GM12878 (cell line): ENCODE results near the gene NTSR1. TPM values are rescaled to one million over a fixed set of nuclear protein-coding genes. Genes with fewer than 3 reads are reported as not detected.

Experiments used
- ATAC-seq: fragments of 200-7000 bp; cut with Tn5 transposase; 3 replicates; pipeline ENCODE4 v1.9.1; 2020; ENCODE audit warnings: mild to moderate bottlenecking, moderate library complexity
- BruUV-seq: library from RNA; stranded (reverse); fragments of 400-500 nt; replicated peaks from 2 replicates; lab custom pipeline; 2021; lab: Mats Ljungman, UMichigan
- CTCF ChIA-PET: fragments of 300-600 bp; sonication (Branson Sonifier 250); formaldehyde crosslinking; extraction: SDS; loops from one replicate; lab custom pipeline; 2021; ENCODE audit warnings: inconsistent platforms; lab: Yijun Ruan, JAX
- POLR2A ChIA-PET: fragments of 350-600 bp; formaldehyde crosslinking; extraction: SDS; loops from one replicate; lab custom pipeline; 2021; ENCODE audit warnings: inconsistent platforms; lab: Charles Lee
- RAD21 ChIA-PET: fragments of 300-600 bp; sonication (Branson Sonifier 250); formaldehyde crosslinking; loops from one replicate; lab custom pipeline; 2023; ENCODE audit warnings: antibody characterized with exemption; ENCODE audit not compliant: unreplicated experiment; lab: Charles Lee
- SMC1A ChIA-PET: fragments of 300-600 bp; sonication (Branson Sonifier 250); formaldehyde crosslinking; loops from one replicate; lab custom pipeline; 2023; ENCODE audit not compliant: unreplicated experiment, uncharacterized antibody; lab: Charles Lee
- DNase-seq: peaks from one replicate; pipeline ENCODE4 v3.0.0-alpha.2; 2011; ENCODE audit warnings: low read depth, low spot score
- FAIRE-seq: peaks from 3 replicates; lab custom pipeline; 2011; peaks lifted over from hg19 to GRCh38; lab: Jason Lieb, UNC
- H2AFZ ChIP-seq: 2 replicates; pipeline ENCODE4 v1.6.0; 2011; ENCODE audit warnings: low read depth, low read length, control low read depth; ENCODE audit not compliant: control insufficient read depth
- H3K27ac ChIP-seq: 2 replicates; pipeline ENCODE4 v1.5.1; 2011; ENCODE audit warnings: control low read depth; ENCODE audit not compliant: control insufficient read depth, insufficient read depth
- H3K27me3 ChIP-seq, 2 experiments: replicated peaks in 1 of 2; 2 replicates each; pipeline versions ENCODE4 v1.6.0 to v1.6.1; 2011; ENCODE audit warnings: low read length in 1 of 2; ENCODE audit not compliant: control insufficient read depth in 2 of 2, insufficient read depth in 2 of 2
- H3K36me3 ChIP-seq, 2 experiments: 2 replicates each; pipeline ENCODE4 v1.5.1; 2011; ENCODE audit warnings: low read length in 1 of 2; ENCODE audit not compliant: control insufficient read depth in 2 of 2, insufficient read depth in 2 of 2
- H3K4me1 ChIP-seq: 2 replicates; pipeline ENCODE4 v1.6.1; 2011; ENCODE audit warnings: mild to moderate bottlenecking, low read length, moderate library complexity, mixed read lengths; ENCODE audit not compliant: control insufficient read depth, insufficient read depth
- H3K4me2 ChIP-seq: 2 replicates; pipeline ENCODE4 v1.6.0; 2011; ENCODE audit warnings: control low read depth; ENCODE audit not compliant: control insufficient read depth, insufficient read depth
- H3K4me3 ChIP-seq: fragments of 200-600 bp; sonication (generic); 2 replicates; pipeline ENCODE4 v1.5.1; 2016
- H3K79me2 ChIP-seq: 2 replicates; pipeline ENCODE4 v1.6.0; 2011; ENCODE audit warnings: low read length; ENCODE audit not compliant: control insufficient read depth, insufficient read depth
- H3K9ac ChIP-seq: 2 replicates; pipeline ENCODE4 v1.8.0; 2011; ENCODE audit warnings: low read length, control low read depth, mixed read lengths; ENCODE audit not compliant: control insufficient read depth, insufficient read depth
- H3K9me3 ChIP-seq: replicated peaks from 3 replicates; pipeline ENCODE4 v1.5.1; 2011; ENCODE audit warnings: mild to moderate bottlenecking, low read length; ENCODE audit not compliant: control insufficient read depth, insufficient read depth
- H4K20me1 ChIP-seq: 2 replicates; pipeline ENCODE4 v1.6.0; 2011; ENCODE audit not compliant: control insufficient read depth, insufficient read depth
- FOS ChIP-seq: IDR thresholded peaks from 3 replicates; pipeline ENCODE4 v1.6.1; 2011; ENCODE audit warnings: borderline replicate concordance; ENCODE audit not compliant: insufficient read length; ENCODE audit errors: extremely low read depth
- KDM1A ChIP-seq: fragments of 200-600 bp; sonication (generic); IDR thresholded peaks from 2 replicates; pipeline ENCODE4 v1.6.1; 2016; ENCODE audit warnings: borderline replicate concordance
- LARP7 ChIP-seq: fragments of 450-650 bp; IDR thresholded peaks from 2 replicates; pipeline ENCODE4 v1.6.1; 2017; ENCODE audit warnings: mild to moderate bottlenecking
- MAX ChIP-seq: IDR thresholded peaks from 2 replicates; pipeline ENCODE4 v1.6.1; 2012; ENCODE audit warnings: low read depth, low read length, improper control_type of control experiment
- MEF2B ChIP-seq: fragments of 450-650 bp; IDR thresholded peaks from 2 replicates; pipeline ENCODE4 v1.6.1; 2018; ENCODE audit warnings: mild to moderate bottlenecking, moderate library complexity; ENCODE audit not compliant: partially characterized antibody, poor library complexity, severe bottlenecking
- NBN ChIP-seq: fragments of 450-650 bp; IDR thresholded peaks from 2 replicates; pipeline ENCODE4 v1.6.1; 2016
- POLR2AphosphoS2 ChIP-seq: IDR thresholded peaks from 2 replicates; pipeline ENCODE4 v1.6.1; 2011; ENCODE audit warnings: low read depth, mild to moderate bottlenecking, low read length, improper control_type of control experiment, moderate library complexity
- RBBP5 ChIP-seq: fragments of 200-600 bp; sonication (generic); conservative IDR thresholded peaks from 2 replicates; pipeline ENCODE4 v1.6.1; 2016
- RELB ChIP-seq: fragments of 450-650 bp; IDR thresholded peaks from 2 replicates; pipeline ENCODE4 v1.6.1; 2017; ENCODE audit warnings: low read depth, mild to moderate bottlenecking, moderate library complexity
- ZSCAN29 ChIP-seq: fragments of 450-650 bp; IDR thresholded peaks from 2 replicates; pipeline ENCODE4 v1.6.1; 2017; ENCODE audit warnings: mild to moderate bottlenecking, moderate library complexity
- WGBS: methylation state at CpG from one replicate; pipeline ENCODE4 v1.1.6; 2016; ENCODE audit warnings: low lambda C conversion rate; ENCODE audit not compliant: insufficient replicate concordance, insufficient coverage; ENCODE audit errors: missing lambda C conversion rate; 5-methylcytosine and 5-hydroxymethylcytosine counted together
- in situ Hi-C: fragments of 300-500 bp; cut with MboI; formaldehyde crosslinking; loops from 9 replicates; pipeline ENCODE4 v1.14.3; 2018; ENCODE audit warnings: mixed read lengths
- intact Hi-C: fragments of 100-400 bp; cut with micrococcal nuclease; formaldehyde crosslinking; loops from one replicate; pipeline ENCODE4 v1.14.2; 2022; ENCODE audit not compliant: unreplicated experiment
- polyA plus RNA-seq, 11 experiments: library from polyadenylated mRNA; depleted of rRNA in 4 of 11; unstranded in 6 of 11; stranded (reverse) in 5 of 11; fragments of >200 nt; fragmentation: Nextera tagmentation in 4 of 11; fragmentation: Illumina TruSeq in 1 of 11; extraction: Ambion mirVana in 4 of 11; extraction: Trizol in 1 of 11; gene quantifications; 1 replicate in 1 of 11; 2 replicates in 10 of 11; pipeline versions ENCODE4 v1.2.1 to v1.2.3, GENCODE V29; 2011 to 2016; ENCODE audit warnings: inconsistent platforms in 2 of 11, missing spikeins in 2 of 11, low read depth in 1 of 11
- total RNA-seq, 4 experiments: library from RNA; depleted of rRNA in 3 of 4; stranded (reverse); fragments of >200 nt in 3 of 4; fragmentation: Illumina TruSeq in 1 of 4; extraction: Trizol in 1 of 4; gene quantifications; 2 replicates each; pipeline versions ENCODE4 v1.2.1 to v1.2.3, GENCODE V29; 2013 to 2021

Gene NTSR1
- total and polyA plus RNA-seq, 10 of the 15 experiments (the other 5 are each of a cell fraction or from before 2014, with no cell fraction given): not detected

GRCh38 chr20:62766716-62767115 lies 58.1 kb downstream of the NTSR1 start:
- no peaks in the 10 kb centered on the region for H3K36me3 ChIP-seq
- H3K27ac ChIP-seq: no peak overlapping the region
- H3K4me1 ChIP-seq: no peaks in the 10 kb centered on the region
- no TSS peak for BruUV-seq
- in situ Hi-C loops: no loop called here
- peaks cover 0 to 1% of the 10 kb centered on the region in 2 experiments; a peak in 1 of 4 replicates for H3K27me3 ChIP-seq
- intact Hi-C loops: no loop called here
- no peaks in the 10 kb centered on the region for H4K20me1 ChIP-seq
- H3K4me2 ChIP-seq: no peak overlapping the region
- CTCF ChIA-PET: no interaction called here
- RAD21 ChIA-PET: no interaction called here
- WGBS: 58% methylated on average over 16 of the region's 16 CpGs
- no peaks in the 10 kb centered on the region for H3K9me3 ChIP-seq
- FAIRE-seq (no peak), DNase-seq (no peak)
- no peak overlapping the region for H2AFZ ChIP-seq
- no peak overlapping the region for H3K4me3 ChIP-seq
- H3K79me2 ChIP-seq: no peaks in the 10 kb centered on the region
- POLR2A ChIA-PET: no interaction called here
- SMC1A ChIA-PET: no interaction called here
- TF ChIP-seq LARP7 (no peak), MEF2B (no peak), POLR2AphosphoS2 (no peak), RBBP5 (no peak), NBN (no peak), KDM1A (no peak), RELB (no peak), FOS (no peak), MAX (no peak), ZSCAN29 (no peak)
- TF ChIP-seq, all 136 proteins: peak for 0
- no peak for ATAC-seq
- no peak overlapping the region for H3K9ac ChIP-seq
